GM21737 (cell line): ENCODE results near the gene CLSTN3.

ENCODE experiments used
- ATAC-seq: cut with Tn5 transposase; IDR thresholded peaks from one replicate; pipeline ENCODE4 v1.9.1; 2021; ENCODE audit warnings: mild to moderate bottlenecking, moderate library complexity; ENCODE audit not compliant: unreplicated experiment

CLSTN3 gene

DNA sequence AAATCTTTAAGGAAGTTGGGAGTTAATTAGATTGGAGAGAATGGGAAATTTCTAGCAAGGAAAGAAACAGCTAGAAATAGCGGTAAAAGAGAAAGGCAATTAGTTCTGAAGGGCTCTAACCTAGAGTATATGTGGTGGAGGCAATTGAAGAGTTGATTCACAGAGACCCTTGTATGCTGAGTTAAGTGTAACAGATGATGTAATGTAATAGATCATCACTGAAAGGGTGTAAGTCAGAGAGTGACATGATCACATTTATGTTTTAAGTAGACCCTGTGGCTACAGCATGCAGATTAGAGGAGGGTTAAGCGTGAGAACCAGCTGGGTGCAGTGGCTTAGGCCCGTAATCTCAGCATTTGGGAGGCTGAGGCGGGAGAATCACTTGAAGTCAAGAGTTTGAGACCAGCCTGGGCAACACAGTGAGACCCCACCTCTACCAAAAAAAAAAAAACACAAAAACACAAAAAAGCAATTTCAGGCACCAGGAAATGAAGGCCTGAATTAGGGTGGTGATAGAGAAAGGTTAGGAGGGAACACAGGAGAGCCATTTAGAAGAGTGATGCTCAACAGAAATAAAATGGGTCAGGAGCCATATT lies 4.4 kb upstream of the CLSTN3 start:
- no peak for ATAC-seq

DNA sequence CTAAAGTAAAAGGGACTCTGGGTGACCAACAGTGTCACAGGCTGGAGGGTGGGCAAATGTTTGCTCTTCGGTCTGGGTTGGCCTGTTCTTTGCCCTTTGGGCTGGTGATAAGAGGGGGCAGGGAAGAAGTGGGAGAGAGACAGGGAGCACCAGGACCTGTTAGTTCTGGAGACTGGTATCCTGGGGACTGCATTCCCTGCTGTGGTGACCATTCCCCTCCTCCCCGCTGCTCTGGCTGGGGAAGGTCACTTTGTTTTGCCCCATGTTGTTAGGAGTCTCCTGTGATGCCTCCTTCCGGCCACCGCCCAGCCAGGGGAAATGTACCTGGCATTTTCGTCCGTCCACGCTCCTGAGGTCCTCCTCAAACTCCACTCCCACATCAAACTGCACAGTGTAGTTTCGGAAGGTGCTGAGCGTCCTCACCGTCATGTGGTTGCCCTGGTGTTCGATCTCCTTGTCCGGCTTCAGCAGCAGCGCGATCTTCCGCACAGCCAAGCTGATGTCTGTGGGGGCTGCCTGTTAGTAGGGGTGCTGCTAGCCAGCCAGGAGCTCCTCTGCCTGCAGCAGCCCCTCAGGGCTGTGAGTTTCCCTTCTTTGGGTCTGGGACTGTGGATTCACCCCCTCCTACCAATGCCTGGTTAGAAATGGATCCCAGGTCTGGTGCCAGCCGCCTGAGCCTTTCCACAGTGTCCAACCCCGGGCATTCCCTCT lies 2.1 kb upstream of the CLSTN3 start:
- ATAC-seq: no peak

DNA sequence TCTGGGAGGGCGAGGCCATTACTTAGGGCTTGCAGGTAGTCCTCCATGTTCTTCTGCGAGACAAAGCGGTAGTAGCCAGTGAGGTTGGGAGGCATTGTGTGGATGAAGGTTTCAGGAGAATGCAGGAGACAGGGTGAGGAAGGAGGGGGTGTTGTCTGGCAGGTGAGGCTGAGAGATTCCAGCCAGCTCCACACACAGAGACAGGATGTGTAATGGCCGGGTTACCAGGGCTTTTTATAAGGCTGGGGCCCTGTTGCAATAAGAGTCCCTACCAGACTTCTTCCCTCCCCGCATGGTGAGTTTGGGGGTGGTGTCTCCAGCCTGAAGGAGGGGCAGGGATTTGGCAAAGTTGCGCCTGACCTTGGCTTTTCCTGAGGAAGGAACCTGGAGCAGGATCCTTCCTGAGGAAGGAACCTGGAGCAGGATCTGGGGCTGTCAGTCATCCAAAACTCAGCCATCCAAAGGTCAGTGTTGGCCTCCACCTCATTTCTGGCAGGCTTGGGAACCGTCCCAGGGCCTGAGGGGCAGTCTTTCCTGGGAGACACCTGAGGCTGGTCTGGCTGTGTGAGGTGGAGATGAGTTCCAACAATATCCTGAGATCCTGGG lies 1.4 kb upstream of the CLSTN3 start, which contains the start of gene RBP5:
RBP5 (minus strand) TSS at position 209 of the 606 bp plus-strand sequence; CDS start at position 95, 114 bp downstream.
- ATAC-seq: no peak

DNA sequence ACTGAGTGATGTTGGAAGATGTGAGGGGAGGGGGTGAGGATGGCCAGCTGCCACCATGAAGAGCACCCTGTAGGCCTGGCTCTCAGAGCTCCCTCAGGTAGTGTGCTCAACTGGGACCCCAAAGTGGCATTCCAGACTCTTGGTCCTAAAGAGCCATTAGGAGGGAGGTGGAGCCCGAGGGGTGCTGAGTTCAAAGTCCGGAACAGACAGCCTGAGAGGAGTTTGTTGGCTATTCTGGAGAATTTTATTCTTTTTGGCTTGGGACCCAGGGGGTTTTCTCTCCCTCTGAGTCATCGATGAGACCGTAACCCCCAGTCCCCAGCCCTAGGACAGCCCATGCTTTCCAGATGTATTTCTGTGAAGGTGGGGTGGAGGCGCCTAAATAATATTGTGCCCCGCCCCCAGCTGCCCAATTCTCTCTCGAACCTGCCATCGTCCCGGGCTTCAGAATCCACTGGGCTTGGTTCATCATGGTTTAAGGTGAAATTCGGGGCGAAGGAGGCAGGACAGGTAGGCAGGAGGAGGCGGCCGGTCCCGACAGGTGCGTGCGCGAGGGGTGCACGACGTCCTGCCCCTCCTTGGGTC lies 792 bp upstream of the CLSTN3 start:
- peak; percentile 10 for ATAC-seq

DNA sequence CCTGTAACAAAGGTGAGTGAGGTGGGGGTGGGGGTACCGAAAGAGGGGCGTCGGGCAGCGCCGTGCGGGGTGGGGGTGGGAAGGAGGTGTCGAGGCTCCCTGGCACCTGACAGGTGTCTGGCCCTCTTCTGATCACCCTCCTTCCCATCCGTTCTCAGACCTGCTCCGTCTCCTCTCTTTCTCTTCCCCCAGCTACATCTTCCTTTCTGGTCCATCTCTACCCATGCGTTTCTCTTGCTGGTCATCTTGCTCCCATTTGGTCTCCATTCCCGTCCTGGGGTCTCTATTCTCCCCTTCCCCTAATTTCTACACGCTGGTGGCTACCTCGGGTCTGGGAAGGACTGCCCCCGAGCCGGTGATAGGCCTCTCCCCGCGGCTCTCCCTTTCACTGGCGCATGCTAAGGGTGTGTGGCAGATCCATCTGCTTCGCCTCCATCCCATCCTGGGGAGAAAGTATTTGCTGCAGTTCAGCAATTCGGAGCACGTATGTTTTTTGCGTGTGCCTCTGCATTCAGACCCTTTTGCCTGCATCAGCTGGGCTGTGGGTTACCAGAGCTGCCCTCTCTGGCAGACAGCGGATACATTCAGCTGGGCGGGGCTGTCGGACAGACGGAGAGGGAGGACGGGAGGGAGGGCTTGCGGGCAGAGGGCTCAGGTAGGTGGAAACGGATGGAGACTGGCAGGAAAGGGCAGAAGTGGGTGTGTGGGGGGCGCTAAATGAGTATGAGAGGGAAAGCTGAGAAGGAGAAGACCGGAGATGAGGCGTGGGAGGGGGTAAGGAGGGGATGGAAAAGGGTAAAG lies 730 bp downstream of the CLSTN3 start:
- ATAC-seq: no peak

DNA sequence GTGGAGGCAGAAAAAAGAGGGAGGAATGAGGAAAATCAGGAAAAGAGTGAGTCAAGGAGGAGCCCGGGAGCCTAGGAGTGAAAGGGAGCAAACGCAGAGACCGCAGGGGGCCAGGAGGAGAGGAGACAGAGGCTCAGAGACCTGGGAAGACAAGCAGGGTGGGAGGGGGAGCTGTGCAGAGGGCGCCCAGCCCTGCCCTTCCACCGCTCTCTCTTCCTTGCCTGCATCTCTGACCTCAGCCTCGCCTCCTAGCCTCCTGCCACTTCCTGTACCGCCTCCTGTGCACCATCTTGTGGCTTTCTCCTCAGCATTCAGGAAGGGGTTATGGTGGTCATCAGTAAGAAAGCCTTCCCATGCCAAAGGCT lies 1.3 kb downstream of the CLSTN3 start:
- no peak for ATAC-seq

DNA sequence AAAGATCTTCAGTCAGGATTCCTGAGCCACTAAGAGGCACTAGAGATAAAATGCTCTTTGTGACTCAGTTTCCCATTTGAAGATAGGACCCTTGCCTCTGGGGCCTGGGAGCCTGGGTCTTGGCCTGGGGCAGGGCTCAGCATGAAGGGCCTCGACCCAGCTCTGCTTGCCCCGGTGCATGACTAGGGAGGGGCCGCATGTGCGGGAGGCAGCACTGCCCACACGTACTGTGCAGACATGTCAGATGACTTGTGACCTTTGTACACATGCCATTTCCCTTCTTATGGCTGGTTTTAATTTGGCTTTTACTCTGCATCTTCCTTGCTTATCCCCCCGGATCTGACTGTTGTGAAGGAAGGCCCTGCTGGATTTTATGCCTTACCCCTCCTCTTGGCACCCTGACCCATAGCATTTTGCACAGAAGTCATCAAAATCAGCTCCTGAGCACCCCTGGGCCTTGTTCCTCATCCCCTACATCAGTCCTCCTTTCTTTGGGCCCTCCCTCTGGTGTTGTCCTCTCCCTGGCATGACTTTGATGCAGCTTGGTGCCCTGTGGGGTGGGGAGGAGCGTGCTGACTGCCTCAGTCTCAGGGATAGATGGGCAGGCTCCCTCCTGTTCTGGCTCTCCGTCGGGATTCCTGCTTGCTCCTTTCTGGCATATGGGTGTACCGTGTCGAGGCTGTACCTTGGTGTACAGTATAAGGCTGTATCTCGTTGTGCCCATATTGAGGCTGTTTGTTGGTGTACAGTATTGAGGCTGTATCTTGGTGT lies 4.4 kb downstream of the CLSTN3 start:
- no peak for ATAC-seq

DNA sequence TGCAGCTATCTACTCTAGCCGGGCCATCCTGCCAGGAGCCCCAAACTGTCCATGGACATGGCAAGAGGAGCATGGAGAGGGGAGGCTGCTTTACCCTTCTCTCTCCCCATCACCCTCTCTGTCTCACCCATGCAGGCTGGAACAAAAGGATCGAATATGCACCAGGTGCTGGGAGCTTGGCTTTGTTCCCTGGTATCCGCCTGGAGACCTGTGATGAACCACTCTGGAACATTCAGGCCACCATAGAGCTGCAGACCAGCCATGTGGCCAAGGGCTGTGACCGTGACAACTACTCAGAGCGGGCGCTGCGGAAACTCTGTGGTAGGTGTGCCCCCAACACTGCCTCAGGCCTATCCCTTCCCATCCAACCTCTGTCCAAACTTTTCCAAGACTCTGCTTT lies 5.9 kb downstream of the CLSTN3 start:
- no peak for ATAC-seq

DNA sequence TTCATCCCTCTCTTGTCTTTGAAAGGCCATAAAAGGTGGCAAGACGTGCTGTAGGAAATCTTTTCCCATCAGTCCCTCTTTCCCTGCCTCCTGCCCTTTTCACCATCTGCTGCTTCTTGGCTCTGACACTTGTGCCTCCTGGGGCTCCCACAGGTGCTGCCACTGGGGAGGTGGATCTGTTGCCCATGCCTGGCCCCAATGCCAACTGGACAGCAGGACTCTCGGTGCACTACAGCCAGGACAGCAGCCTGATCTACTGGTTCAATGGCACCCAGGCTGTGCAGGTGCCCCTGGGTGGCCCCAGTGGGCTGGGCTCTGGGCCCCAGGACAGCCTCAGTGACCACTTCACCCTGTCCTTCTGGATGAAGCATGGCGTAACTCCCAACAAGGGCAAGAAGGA lies 6.5 kb downstream of the CLSTN3 start:
- no peak for ATAC-seq

DNA sequence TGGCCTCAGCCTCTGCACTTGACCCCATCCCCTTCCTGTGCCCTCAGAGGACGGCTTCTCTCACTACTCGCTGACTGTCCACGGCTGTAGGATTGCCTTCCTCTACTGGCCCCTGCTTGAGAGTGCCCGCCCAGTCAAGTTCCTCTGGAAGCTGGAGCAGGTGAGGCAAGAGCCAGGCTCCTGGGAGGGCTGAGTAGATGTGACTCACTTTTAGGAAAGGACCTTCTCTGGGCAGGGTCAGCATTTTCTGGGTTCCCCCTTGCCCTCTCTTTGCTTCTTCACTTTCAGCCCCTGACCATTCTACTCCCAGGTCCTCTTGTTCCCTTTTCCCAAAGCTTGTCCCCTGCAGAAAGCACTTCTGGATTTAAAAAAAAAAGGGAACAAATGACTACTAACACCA lies 7.7 kb downstream of the CLSTN3 start:
- no peak for ATAC-seq

DNA sequence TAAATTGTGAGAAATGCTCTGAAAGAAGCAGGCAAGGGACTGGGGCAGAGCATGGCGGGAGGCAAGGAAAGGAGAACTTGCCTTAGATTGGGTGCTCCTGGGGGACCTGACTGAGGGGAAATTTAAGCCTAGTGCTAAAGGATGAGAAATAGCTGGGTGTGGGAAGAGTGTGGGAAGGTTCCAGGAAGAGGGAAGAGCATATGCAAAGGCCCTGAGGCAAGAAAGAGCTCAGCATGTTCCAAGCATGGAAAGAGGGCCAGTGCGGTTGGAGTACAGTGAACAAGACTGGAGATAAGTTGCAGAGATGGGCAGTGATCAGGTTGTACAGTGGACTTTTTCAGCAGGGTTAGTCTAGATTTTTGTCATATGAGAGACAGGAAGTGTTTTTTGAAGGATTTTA lies 9.0 kb downstream of the CLSTN3 start:
- ATAC-seq: no peak

DNA sequence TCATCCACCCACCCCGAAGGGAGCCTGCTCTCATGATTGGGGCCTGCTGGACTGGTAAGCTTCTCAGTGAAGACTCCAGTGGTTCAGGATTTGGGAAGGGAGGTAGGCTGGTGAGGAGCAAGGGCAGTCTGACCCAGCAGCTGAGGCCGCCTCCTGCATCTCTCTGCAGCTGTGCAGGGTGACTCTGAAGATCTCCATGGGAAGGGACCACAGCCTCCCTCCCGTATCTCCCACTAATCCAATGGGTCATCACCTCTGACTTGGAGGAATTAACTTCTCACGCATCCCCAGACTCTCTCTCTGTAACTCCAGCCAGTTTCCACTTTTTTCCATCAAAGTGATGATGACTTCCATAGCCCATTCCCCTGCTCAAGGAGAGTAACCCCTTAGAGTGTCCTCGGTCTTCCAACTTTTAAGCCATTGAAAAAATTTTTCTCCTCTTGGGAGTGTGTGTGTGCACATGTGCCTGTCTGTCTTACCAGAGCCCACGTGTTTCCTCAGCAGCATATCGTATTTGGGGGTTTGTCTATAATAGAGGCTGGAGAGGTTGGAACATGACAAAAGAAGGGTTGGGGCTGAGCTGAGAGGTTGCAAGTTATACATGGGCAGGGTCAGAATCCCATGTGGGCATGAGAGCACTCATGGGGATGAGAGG lies 11.3 kb downstream of the CLSTN3 start:
- ATAC-seq: no peak

DNA sequence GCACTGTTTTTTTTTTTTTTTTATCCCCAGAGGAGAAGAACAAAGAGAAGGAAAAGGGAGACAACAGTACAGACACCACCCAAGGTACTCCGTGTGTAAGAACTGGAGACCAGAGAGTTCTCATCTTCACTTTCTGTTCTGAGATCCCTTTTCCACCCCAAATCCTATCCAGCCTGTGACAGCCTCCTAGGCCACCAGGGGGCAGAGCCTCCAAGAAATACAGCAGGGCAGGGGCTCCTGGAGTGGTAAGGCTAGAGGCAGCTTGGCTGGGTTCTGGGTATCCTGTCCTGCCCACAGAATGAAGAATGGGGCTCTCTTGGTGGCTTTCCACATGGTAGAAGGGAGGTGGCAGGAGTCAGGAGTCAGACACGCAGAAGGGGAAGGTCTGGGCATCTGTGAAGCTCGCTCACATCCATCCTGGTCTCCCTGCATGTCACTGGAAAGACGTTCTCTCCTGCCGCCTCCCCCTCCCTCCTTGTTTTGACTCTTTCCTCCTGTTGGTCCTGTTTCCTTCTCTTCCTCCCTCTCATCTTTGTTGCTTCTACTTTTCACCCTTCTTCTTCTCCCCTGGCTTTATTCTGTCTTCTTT lies 12.0 kb downstream of the CLSTN3 start:
- no peak for ATAC-seq

DNA sequence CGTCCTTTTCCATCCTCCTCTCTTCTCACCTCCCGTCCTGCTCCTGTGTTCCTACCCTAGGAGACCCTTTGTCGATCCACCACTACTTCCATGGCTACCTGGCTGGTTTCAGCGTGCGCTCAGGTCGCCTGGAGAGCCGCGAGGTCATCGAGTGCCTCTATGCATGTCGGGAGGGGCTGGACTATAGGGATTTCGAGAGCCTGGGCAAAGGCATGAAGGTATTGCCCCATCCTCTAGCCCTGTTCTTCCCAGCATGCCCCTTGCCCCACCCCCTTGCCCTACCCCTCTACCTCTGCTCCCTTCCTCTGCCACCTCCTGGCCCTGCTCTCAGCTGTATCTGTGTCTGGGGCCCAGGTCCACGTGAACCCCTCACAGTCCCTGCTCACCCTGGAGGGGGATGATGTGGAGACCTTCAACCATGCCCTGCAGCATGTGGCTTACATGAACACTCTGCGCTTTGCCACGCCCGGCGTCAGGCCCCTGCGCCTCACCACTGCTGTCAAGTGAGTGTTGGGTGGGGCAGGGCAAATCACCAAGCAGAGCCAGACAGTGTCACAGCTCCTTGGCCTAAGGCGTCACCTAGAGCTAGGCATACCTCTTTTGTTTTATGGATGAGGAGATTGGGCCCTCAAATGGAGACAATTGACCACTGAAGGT lies 12.8 kb downstream of the CLSTN3 start:
- ATAC-seq: no peak

DNA sequence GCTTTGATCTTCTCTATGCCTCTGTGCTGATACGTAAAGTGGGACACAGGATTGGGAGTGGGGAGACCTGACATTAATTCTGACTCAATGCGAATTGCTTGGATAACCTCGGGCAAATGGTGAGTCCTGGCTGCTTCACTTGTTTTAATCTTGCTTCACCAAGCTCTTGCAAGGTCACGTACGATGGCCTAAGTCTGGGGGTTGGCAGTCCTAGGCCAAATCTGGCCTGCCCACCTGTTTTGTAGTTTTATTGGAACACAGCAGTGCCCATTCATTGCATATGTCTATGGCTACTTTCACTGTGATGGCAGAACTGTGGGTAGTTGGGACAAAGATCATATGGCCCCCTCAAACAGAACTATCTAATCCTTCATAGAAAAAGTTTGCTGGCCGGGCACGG lies 13.4 kb downstream of the CLSTN3 start:
- ATAC-seq: no peak

DNA sequence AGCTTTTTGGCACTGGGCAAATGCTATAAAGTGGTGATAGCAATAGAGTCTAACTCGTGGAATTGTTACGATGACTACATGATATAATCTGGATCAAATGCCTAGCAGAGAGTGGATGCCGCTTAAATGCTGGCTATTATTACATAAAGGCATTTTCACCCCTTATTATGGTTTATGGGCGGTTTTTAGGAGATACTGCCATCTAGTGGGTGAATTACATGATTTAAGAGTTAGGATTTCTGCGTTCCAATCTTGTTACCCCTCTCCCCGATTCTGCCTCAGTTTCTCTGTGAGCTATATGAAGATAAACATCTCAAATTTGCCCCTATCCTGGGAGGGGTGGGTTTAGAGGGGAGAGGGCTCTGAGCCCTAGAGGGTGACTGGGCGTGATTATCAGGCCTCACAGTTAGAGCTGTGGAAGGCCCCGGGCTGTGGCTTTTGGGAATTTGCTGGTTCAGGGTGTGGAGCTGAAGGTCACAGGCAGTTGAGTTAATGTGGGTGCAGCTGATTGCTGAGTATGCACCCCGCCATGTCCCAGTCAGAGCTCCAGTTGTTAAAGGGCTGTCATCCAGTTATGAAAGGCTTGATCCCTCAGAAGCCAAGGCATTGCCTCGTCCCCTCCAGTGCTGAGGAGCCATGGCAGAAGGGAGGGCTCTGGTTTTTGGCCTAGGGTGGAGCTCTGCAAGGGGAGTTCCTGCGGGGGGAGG lies 14.4 kb downstream of the CLSTN3 start:
- no peak for ATAC-seq

DNA sequence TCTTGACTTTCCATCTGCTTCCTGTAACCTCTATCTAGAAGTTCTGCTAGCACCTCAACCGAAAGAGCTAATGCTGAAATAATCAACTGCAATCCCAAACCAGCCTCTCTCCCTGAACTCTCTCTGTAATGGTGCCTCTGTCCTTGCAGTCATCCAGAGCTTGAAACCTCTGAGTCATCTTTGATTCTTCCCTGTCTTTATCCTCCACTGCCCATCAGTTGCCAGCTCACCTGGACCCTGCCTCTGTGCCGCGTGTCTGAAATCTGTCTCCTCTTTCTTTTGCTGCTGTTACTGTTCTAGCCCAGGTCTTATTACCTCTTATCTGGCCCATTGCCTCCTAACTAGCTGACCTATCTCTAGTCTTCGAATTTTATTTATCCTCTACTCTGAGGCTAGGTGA lies 15.5 kb downstream of the CLSTN3 start:
- ATAC-seq: no peak

DNA sequence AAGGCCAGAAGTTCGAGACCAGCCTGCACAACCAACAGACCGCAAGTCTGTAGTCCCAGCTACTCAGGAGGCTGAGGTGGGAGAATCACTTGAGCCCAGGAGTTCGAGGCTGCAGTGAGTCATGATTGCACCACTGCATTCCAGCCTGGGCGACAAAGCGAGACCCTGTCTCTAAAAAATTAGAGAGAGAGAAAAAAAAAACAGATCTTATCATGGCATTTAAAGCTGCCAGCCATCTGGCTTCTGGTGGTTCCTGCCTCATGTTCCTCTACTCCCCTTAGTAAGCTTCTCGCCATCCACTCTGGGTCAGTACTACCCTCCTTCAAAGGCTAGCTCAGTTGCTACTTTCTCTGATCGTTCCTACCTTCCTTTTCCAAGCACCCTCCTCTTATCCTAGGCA lies 16.1 kb downstream of the CLSTN3 start:
- ATAC-seq: no peak

DNA sequence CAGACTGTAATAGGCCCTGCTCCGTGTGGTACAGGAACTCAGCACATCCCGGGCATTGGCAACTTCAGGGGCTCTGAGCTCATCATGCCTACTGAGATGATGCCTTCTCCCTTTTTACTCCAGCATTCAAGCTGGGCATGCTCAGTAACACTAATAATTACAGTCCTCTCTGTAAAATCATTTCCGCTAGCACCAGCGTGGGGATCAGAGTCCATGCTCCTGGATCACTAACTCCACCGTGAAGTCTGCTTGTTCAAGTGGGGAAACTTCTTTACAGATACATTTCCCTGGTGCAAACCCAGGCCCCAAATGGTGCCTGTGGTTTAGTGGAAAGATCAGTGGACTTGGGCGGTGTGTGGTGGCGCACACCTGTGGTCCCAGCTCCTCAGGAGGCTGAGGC lies 16.7 kb downstream of the CLSTN3 start:
- ATAC-seq: no peak
